Upper lobe of left lung (tissue), 6 donors: ENCODE measurements around the gene FNDC3A. TPM values are rescaled to one million over a fixed set of nuclear protein-coding genes. Genes with fewer than 3 reads are reported as not detected.

Experiments
- ATAC-seq, 2 donors: fragments of 200-7000 bp; cut with Tn5 transposase; one replicate each; pipeline ENCODE4 v1.9.1; 2022; ENCODE audit warnings: mild to moderate bottlenecking in 2 of 2, moderate library complexity in 2 of 2; ENCODE audit not compliant: low FRiP score in 2 of 2
- DNase-seq, 2 donors: peaks; one replicate each; pipeline ENCODE4 v3.0.0-alpha.2; 2019 to 2020
- H3K27ac ChIP-seq, 4 donors: fragments of 200-600 bp; sonication (generic); one replicate each; pipeline ENCODE4 v1.5.1; 2016 to 2019
- H3K27me3 ChIP-seq, 4 donors: fragments of 200-600 bp; sonication (generic); one replicate each; pipeline ENCODE4 v1.5.1; 2017 to 2019
- H3K36me3 ChIP-seq, 4 donors: fragments of 200-600 bp; sonication (generic); one replicate each; pipeline ENCODE4 v1.5.1; 2016 to 2019
- H3K4me1 ChIP-seq, 4 donors: fragments of 200-600 bp; sonication (generic); one replicate each; pipeline ENCODE4 v1.5.1; 2018 to 2019
- H3K4me3 ChIP-seq, 4 donors: fragments of 200-600 bp; sonication (generic); one replicate each; pipeline ENCODE4 v1.5.1; 2017 to 2019; ENCODE audit warnings: mild to moderate bottlenecking in 2 of 4, moderate library complexity in 1 of 4
- H3K9me3 ChIP-seq, 4 donors: fragments of 200-600 bp; sonication (generic); one replicate each; pipeline ENCODE4 v1.5.1; 2018 to 2019
- CTCF ChIP-seq, 6 experiments: fragments of 450-650 bp in 4 of 6; fragments of 200-600 bp in 2 of 6; sonication (generic) in 2 of 6; IDR thresholded peaks; one replicate each; pipeline ENCODE4 v1.5.1; 2016 to 2019; ENCODE audit warnings: antibody characterized with exemption in 6 of 6
- EP300 ChIP-seq, 4 donors: sonication (generic); formaldehyde crosslinking; IDR thresholded peaks; one replicate each; pipeline ENCODE4 v1.5.1; 2017; ENCODE audit warnings: antibody characterized with exemption in 4 of 4, control low read depth in 2 of 4
- POLR2A ChIP-seq, 4 donors: fragments of 450-650 bp; IDR thresholded peaks; one replicate each; pipeline ENCODE4 v1.5.1; 2016 to 2017; ENCODE audit warnings: antibody characterized with exemption in 4 of 4, mild to moderate bottlenecking in 2 of 4
- POLR2AphosphoS5 ChIP-seq, 2 donors: sonication (generic); formaldehyde crosslinking; IDR thresholded peaks; one replicate each; pipeline ENCODE4 v1.5.1; 2017; ENCODE audit warnings: antibody characterized with exemption in 2 of 2
- WGBS, 2 donors: methylation state at CpG; one replicate each; pipeline ENCODE4 v1.1.5; 2017 to 2018; 5-methylcytosine and 5-hydroxymethylcytosine counted together
- total RNA-seq, 6 donors: library from RNA; depleted of rRNA in 4 of 6; stranded (reverse); fragments of >200 nt in 4 of 6; gene quantifications; one replicate each; pipeline versions ENCODE4 v1.1.0 to v1.2.1, GENCODE V29; 2016 to 2021
- donor health status: DM: no; HTN: no; CAD: no; lungs with moderate emphysema.
- donor health status: DM: no; HTN: yes; CAD: no; lungs with severe emphysema.

The FNDC3A gene
- total RNA-seq, 6 donors from 2014 or later = 22.9 to 62.3 (median 44.6) TPM

- no peak for TF ChIP-seq CTCF (IDR thresholded peaks at IDR 0.05)
- TF ChIP-seq POLR2A (IDR thresholded peaks at IDR 0.05) = no peak
- TF ChIP-seq POLR2AphosphoS5 (IDR thresholded peaks at IDR 0.05) = no peak
- TF ChIP-seq EP300 (IDR thresholded peaks at IDR 0.05) = no peak
- DNase-seq (no peak), ATAC-seq (no peak)
- H3K4me3 ChIP-seq = no peak overlapping the region
- no peaks in the 10 kb centered on the region for H3K4me1 ChIP-seq
- H3K27ac ChIP-seq = no peak overlapping the region
- WGBS, 2 donors = 97 to 100% methylated on average over 1 of the region's 1 CpG
- H3K9me3 ChIP-seq = no peaks in the 10 kb centered on the region
- peaks cover 0 to 12% (median 2%) of the 10 kb centered on the region in 4 donors for H3K36me3 ChIP-seq
- H3K27me3 ChIP-seq = no peaks in the 10 kb centered on the region
Measured at GRCh38 chr13:49071341-49071937, 95.7 kb downstream of the FNDC3A start.

GRCh38 chr13:49082653-49083536 is 107.2 kb downstream of the FNDC3A start:
- 91 to 93% methylated on average over 4 of the region's 4 CpGs for WGBS, 2 donors
- peaks cover 0 to 6% (median 2%) of the 10 kb centered on the region in 4 donors for H3K4me1 ChIP-seq
- no peaks in the 10 kb centered on the region for H3K36me3 ChIP-seq
- no peak overlapping the region for H3K4me3 ChIP-seq
- no peak overlapping the region for H3K27ac ChIP-seq
- TF ChIP-seq CTCF (IDR thresholded peaks at IDR 0.05) (no peak), EP300 (IDR thresholded peaks at IDR 0.05) (no peak), POLR2AphosphoS5 (IDR thresholded peaks at IDR 0.05) (no peak), POLR2A (IDR thresholded peaks at IDR 0.05) (no peak)
- DNase-seq (no peak), ATAC-seq (no peak)
- H3K27me3 ChIP-seq = no peaks in the 10 kb centered on the region
- no peaks in the 10 kb centered on the region for H3K9me3 ChIP-seq

GRCh38 chr13:49084961-49085360 is 109.2 kb downstream of the FNDC3A start:
- H3K27ac ChIP-seq = no peak overlapping the region
- H3K36me3 ChIP-seq = no peaks in the 10 kb centered on the region
- WGBS, 2 donors = 82 to 91% methylated on average over 3 of the region's 3 CpGs
- no peaks in the 10 kb centered on the region for H3K27me3 ChIP-seq
- no peak for ATAC-seq
- H3K4me1 ChIP-seq = peaks cover 0 to 6% (median 2%) of the 10 kb centered on the region in 4 donors
- H3K9me3 ChIP-seq = no peaks in the 10 kb centered on the region
- no peak for TF ChIP-seq POLR2A (IDR thresholded peaks at IDR 0.05)
- no peak for TF ChIP-seq EP300 (IDR thresholded peaks at IDR 0.05)
- TF ChIP-seq POLR2AphosphoS5 (IDR thresholded peaks at IDR 0.05) = no peak
- no peak for TF ChIP-seq CTCF (IDR thresholded peaks at IDR 0.05)
- DNase-seq = no peak
- H3K4me3 ChIP-seq = no peak overlapping the region

GRCh38 chr13:49086722-49087121 is 111.0 kb downstream of the FNDC3A start:
- ATAC-seq = peak in 1 of 2 donors; percentile 43
- Histone ChIP-seq H3K36me3 (no peaks in the 10 kb centered on the region), H3K4me3 (no peak overlapping the region), H3K27ac (no peak overlapping the region), H3K9me3 (no peaks in the 10 kb centered on the region), H3K4me1 (peaks cover 0 to 6% (median 2%) of the 10 kb centered on the region in 4 donors), H3K27me3 (no peaks in the 10 kb centered on the region)
- DNase-seq = no peak
- WGBS, 2 donors = 59 to 78% methylated on average over 2 of the region's 2 CpGs
- TF ChIP-seq CTCF (IDR thresholded peaks at IDR 0.05) (no peak), POLR2A (IDR thresholded peaks at IDR 0.05) (no peak), POLR2AphosphoS5 (IDR thresholded peaks at IDR 0.05) (no peak), EP300 (IDR thresholded peaks at IDR 0.05) (no peak)
